A549 (cell line): ENCODE measurements around the gene HMG20A.

Source experiments
- FOXS1 ChIP-seq: fragments of 250-450 bp; sonication (Bioruptor Pico); IDR thresholded peaks from 2 replicates; pipeline ENCODE4 v1.5.0; 2020; ENCODE audit warnings: mild to moderate bottlenecking, moderate library complexity
- NR3C1 ChIP-seq: fragments of >200 bp; sonication (Bioruptor Twin); formaldehyde crosslinking; IDR thresholded peaks from 3 replicates; pipeline ENCODE4 v1.6.1; 2017
- TF ChIP-seq, protein P1 (sequence below): fragments of >200 bp; sonication (Bioruptor Twin); formaldehyde crosslinking; IDR thresholded peaks from 2 replicates; pipeline ENCODE4 v1.6.1; 2016
- TF ChIP-seq, protein P2 (sequence below): IDR thresholded peaks from 2 replicates; pipeline ENCODE4 v1.6.1; 2012
- TF ChIP-seq, protein P3 (sequence below): fragments of >200 bp; sonication (Bioruptor Twin); formaldehyde crosslinking; IDR thresholded peaks from 3 replicates; pipeline ENCODE4 v1.5.1; 2016

- TF ChIP-seq, protein P1, sequence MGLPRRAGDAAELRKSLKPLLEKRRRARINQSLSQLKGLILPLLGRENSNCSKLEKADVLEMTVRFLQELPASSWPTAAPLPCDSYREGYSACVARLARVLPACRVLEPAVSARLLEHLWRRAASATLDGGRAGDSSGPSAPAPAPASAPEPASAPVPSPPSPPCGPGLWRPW: no peak
- TF ChIP-seq FOXS1: no peak
- TF ChIP-seq, protein P2, sequence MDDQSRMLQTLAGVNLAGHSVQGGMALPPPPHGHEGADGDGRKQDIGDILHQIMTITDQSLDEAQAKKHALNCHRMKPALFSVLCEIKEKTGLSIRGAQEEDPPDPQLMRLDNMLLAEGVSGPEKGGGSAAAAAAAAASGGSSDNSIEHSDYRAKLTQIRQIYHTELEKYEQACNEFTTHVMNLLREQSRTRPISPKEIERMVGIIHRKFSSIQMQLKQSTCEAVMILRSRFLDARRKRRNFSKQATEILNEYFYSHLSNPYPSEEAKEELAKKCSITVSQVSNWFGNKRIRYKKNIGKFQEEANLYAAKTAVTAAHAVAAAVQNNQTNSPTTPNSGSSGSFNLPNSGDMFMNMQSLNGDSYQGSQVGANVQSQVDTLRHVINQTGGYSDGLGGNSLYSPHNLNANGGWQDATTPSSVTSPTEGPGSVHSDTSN: no peak
- TF ChIP-seq, protein P3, sequence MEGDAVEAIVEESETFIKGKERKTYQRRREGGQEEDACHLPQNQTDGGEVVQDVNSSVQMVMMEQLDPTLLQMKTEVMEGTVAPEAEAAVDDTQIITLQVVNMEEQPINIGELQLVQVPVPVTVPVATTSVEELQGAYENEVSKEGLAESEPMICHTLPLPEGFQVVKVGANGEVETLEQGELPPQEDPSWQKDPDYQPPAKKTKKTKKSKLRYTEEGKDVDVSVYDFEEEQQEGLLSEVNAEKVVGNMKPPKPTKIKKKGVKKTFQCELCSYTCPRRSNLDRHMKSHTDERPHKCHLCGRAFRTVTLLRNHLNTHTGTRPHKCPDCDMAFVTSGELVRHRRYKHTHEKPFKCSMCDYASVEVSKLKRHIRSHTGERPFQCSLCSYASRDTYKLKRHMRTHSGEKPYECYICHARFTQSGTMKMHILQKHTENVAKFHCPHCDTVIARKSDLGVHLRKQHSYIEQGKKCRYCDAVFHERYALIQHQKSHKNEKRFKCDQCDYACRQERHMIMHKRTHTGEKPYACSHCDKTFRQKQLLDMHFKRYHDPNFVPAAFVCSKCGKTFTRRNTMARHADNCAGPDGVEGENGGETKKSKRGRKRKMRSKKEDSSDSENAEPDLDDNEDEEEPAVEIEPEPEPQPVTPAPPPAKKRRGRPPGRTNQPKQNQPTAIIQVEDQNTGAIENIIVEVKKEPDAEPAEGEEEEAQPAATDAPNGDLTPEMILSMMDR: no peak
- TF ChIP-seq NR3C1: no peak
Observed at GRCh38 chr15:77402740-77403379, 17.8 kb upstream of the HMG20A start.
